Gastrocnemius medialis (tissue), 4 donors: Measurements from ENCODE around the gene EMILIN2.
"Not testable (repeated sequence)": the region's sequence is repeated elsewhere in the genome, so short reads cannot be mapped to it uniquely, and the experiment has no call there.

Experiments used
- POLR2A ChIP-seq, 2 donors: fragments of 450-650 bp; IDR thresholded peaks; one replicate each; pipeline ENCODE4 v1.6.1; 2017; ENCODE audit warnings: antibody characterized with exemption in 2 of 2, mild to moderate bottlenecking in 2 of 2, moderate library complexity in 2 of 2
- TF ChIP-seq, protein P1 (sequence below), 5 experiments: fragments of 450-650 bp in 3 of 5; fragments of 200-600 bp in 2 of 5; sonication (generic) in 2 of 5; IDR thresholded peaks in 4 of 5; conservative IDR thresholded peaks in 1 of 5; 1 replicate in 4 of 5; 2 replicates in 1 of 5; pipeline ENCODE4 v1.5.1; 2016 to 2019; ENCODE audit warnings: antibody characterized with exemption in 5 of 5, mild to moderate bottlenecking in 3 of 5, moderate library complexity in 3 of 5

DNA sequence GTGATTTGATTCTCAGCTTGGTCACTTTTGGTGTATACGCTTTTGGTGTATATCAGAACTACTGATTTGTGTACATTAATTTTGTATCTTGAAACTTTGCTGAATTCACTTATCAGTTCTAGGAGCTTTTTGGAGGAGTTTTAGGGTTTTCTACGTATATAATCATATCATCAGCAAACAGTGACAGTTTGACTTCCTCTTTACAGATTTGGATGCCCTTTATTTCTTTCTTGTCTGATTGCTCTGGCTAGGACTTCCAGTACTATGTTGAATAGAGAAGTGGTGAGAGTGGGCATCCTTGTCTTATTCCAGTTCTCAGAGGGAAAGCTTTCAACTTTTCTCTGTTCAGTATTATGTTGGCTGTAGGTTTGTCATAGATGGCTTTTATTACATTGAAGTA is 19.7 kb downstream of the EMILIN2 start:
- TF ChIP-seq, protein P1, sequence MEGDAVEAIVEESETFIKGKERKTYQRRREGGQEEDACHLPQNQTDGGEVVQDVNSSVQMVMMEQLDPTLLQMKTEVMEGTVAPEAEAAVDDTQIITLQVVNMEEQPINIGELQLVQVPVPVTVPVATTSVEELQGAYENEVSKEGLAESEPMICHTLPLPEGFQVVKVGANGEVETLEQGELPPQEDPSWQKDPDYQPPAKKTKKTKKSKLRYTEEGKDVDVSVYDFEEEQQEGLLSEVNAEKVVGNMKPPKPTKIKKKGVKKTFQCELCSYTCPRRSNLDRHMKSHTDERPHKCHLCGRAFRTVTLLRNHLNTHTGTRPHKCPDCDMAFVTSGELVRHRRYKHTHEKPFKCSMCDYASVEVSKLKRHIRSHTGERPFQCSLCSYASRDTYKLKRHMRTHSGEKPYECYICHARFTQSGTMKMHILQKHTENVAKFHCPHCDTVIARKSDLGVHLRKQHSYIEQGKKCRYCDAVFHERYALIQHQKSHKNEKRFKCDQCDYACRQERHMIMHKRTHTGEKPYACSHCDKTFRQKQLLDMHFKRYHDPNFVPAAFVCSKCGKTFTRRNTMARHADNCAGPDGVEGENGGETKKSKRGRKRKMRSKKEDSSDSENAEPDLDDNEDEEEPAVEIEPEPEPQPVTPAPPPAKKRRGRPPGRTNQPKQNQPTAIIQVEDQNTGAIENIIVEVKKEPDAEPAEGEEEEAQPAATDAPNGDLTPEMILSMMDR (IDR thresholded peaks at IDR 0.05 in 4 of 5, conservative IDR thresholded peaks at IDR 0.05 in 1 of 5) = not testable (repeated sequence)
- TF ChIP-seq POLR2A (IDR thresholded peaks at IDR 0.05) = not testable (repeated sequence)
